HG03432 (cell line): ENCODE data around the gene EXOC7.
"Not testable (repeated sequence)": the region's sequence is repeated elsewhere in the genome, so short reads cannot be mapped to it uniquely, and the experiment has no call there.

Experiments
- ATAC-seq: cut with Tn5 transposase; IDR thresholded peaks from one replicate; pipeline ENCODE4 v1.9.1; 2021; ENCODE audit warnings: mild to moderate bottlenecking, moderate library complexity; ENCODE audit not compliant: unreplicated experiment

EXOC7 gene

DNA sequence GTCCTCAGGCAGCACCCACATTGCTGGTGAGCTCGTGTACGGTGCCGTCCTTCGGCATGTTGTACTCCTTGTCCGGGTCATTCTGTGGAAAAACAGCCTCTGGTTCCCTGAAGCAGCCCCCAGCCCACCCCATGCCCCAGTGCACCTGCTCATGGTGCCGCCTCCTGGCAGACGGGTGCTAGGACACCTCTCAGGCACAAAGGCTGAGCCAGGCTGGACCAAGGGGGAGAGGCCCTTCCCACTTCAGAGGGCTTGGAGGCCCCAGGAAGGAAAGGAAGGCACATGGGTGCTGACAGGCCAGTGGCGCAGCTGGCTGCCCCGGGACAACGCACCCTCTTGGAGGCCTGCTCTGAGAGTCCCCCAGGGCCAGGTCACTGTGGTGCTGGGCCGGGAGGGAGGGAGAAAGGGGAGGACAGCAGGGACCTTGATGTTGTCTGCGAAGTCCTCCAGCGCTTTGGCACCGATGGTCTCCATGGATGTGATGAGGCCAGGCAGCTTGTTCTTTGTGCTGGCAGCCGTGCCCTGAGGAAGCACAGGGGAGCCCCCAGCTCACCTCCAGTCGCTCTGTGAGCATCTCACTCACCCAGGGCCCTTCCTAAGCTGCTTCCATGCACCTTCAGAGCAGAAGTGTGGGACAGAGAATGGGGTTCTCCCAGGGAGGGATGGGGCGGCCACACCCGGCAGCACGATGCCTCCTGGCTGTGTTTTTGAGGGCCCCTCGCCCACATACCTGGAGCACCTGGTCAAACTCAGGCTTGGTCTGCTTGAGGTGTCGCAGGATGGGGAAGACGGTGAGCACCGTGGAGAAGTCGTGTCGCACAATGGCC is 15.3 kb downstream of the EXOC7 start:
- no peak for ATAC-seq

DNA sequence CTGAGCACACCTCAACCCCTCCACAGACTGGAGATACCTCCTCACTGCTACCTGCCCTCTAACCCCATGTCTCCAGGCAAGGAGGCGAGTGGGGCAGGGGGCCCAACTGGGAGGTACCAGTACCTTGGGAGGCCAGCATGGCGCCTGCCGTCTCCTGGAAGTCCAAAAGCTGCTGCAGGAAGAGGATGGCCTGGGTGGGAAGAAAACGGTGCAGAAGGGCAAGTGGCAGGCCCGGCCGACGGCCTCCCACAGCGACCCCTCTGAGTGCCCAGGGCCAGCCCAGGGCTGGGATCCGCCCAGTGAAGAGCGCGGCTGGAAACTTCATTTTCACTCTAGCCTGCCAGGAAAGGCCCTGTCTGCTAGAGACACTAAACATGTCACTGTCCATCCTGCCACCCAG is 16.1 kb downstream of the EXOC7 start:
- no peak for ATAC-seq

GRCh38 chr17:76086384-76086783 is 17.2 kb downstream of the EXOC7 start:
- ATAC-seq = no peak

GRCh38 chr17:76085731-76086366 is 17.7 kb downstream of the EXOC7 start:
- ATAC-seq = no peak

GRCh38 chr17:76085066-76085730 is 18.4 kb downstream of the EXOC7 start:
- no peak for ATAC-seq

DNA sequence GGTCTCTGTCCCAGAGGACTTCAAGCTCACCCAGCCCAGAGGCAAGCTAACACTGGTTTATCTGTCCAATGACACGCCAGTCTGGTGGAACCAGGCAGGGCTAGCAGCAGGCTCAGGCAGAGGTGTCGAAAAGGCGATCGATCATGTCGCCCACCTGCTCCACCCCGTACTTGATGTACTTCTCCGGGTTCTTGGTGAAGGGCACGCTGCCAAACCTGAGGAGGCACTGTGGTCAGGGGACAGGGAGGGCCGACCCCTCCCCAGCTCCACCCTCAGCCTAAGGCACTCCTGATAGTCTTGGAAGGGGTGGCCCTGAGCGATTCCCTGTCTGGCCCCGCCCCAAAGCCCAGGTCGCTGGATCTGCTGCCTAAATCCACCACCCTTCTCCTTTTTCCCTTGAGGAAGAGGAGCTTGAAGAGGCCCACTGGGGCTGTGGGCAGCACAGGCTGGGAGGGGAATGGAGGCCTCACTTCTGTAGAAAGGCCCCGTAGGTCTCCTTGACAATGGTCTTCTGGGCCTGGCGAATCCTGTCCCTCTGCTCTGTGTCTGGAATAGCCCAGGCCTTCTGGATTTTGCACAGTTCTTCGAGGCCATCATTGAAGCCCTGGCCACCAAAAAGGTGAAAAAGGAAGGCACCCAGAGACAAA is 19.9 kb downstream of the EXOC7 start:
- ATAC-seq = no peak

GRCh38 chr17:76082326-76083251 is 21.0 kb downstream of the EXOC7 start:
- ATAC-seq = no peak

GRCh38 chr17:76081295-76082210 is 22.0 kb downstream of the EXOC7 start:
- no peak for ATAC-seq

- no peak for ATAC-seq
Measured at GRCh38 chr17:76080768-76081287, 22.8 kb downstream of the EXOC7 start.

GRCh38 chr17:76079956-76080767 is 23.4 kb downstream of the EXOC7 start:
- no peak for ATAC-seq

- ATAC-seq = no peak
Measured at GRCh38 chr17:76079535-76079955, 24.0 kb downstream of the EXOC7 start.

GRCh38 chr17:76078860-76079534 is 24.6 kb downstream of the EXOC7 start, which contains the start of gene ZACN:
Gene ZACN (plus strand): TSS chr17:76079182. CDS start chr17:76079265, 83 bp downstream.
- no peak for ATAC-seq

- ATAC-seq = not testable (repeated sequence)
Measured at GRCh38 chr17:76078370-76078769, 25.2 kb downstream of the EXOC7 start.

DNA sequence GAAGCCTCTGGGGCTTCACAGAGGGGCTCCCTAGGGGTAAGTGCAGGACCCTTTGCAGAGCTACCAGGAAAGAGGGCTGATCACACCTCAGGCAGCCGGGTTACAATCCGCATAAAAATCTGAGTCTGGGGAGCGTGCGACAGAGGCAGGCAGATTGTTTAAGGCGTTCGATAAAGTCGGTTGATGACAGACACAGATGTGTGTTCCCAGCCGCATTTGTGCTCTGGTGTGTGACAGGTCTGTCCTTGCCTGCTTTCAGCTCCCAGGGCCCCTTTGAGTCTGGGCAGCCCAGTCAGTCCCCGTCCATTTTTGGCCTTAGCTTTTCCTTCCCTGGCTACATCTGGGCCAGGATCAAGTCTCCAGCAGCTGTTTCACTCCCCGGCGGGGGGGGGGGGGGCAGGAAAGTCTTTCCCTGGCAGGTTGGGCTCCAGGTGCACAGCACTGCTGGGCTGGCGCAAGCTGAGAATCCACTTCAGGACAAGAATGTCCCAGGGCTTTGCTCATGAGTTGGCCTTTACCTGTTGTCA is 25.9 kb downstream of the EXOC7 start:
- ATAC-seq = no peak

GRCh38 chr17:76076765-76077583 is 26.6 kb downstream of the EXOC7 start:
- no peak for ATAC-seq

DNA sequence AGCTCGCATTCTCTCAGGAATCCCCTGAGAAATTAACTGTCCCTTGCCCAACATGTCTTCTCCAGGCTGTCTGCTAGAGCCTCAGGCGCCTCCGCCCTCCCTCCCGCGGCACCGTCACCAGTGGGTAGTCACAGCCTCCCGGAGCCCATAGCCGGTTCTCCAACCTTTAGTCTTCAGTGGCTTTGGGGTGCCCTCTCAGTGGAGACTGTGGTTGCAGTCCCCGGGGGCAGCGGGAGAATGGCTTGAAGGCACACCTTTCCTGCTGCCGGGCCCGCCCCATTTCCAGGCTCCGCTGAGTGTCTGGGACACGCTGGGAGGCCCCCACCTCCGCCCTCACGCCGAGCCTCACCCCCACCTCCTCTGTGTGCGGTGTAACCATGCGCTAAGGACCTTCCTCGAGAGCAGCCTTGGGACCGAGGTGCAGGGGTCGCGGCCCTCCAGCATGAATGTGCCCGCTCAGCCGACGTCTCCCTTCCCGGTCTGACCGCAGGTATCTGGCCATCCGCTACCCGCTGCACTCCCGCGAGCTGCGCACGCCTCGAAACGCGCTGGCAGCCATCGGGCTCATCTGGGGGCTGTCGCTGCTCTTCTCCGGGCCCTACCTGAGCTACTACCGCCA is 27.3 kb downstream of the EXOC7 start:
- no peak for ATAC-seq
